Stimulated activated CD4-positive, alpha-beta T cell treated with anti-CD3 and anti-CD28 coated beads, Interleukin-12 subunit alpha, Interleukin-12 subunit beta, amount 100 ng/mL, for 4 hours (primary cell): Measurements from ENCODE around the gene STAT1.
"Not testable (repeated sequence)": the region's sequence is repeated elsewhere in the genome, so short reads cannot be mapped to it uniquely, and the experiment has no call there.

Experiments used
- DNase-seq: peaks from one replicate; pipeline ENCODE4 v3.0.0-alpha.2; 2020

Gene STAT1

GRCh38 chr2:191006297-191006696 lies 7.7 kb downstream of the STAT1 start:
- DNase-seq, result no peak

GRCh38 chr2:191003405-191004309 lies 10.3 kb downstream of the STAT1 start:
- DNase-seq, result no peak

- no peak for DNase-seq
Measured at GRCh38 chr2:191001624-191002023, 12.3 kb downstream of the STAT1 start.

DNA sequence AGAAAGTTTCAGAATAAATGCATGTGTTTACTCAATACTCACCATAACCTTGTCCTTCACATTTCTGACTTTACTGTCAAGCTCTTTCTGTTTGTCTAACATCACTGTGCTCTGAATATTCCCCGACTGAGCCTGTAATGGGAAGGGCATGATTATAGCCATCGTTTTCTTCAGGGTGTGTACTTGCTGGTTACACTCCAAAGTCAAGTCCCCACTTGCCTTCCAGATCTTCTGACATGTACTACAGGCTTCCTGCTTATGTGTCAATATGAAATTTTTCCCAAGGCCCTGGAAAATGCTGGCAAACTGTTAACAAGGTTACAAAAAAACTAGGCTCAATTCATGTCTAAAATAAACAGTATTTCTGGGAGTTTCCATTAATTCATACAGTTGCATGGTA lies 12.9 kb downstream of the STAT1 start:
- no peak for DNase-seq

DNA sequence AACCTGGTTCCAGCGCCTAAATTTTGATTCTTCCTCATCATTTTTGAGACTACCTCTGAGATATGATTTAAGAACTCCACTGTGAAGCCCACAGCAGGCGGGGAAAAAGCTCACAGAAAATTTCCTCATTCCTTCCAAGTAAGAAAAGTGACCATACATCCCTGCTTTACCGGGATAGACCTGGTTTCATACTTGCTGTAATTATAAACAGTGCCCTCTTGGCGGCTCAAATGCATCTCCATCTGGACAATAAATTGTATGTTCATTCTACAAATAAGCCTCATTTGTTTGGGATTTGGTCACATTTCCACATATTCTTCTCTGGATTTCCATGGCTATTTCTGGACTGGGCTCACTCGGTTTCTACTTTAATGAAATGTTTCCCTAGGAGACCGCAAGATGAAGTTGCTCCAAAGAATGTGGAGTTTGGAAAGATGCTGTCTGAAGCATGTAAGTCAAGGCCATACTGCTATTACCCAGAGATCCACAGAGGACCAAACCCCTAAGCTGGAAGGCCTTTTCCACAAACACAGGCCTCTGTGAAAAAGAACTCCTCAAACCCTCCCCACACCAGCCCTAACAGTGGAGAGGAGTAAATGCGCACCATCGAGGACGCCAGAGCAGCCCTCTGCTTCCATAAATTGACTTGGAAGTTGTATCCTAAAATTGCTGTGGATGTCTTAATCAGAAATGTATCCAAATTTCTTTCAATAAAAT lies 13.9 kb downstream of the STAT1 start:
- DNase-seq, result no peak

DNA sequence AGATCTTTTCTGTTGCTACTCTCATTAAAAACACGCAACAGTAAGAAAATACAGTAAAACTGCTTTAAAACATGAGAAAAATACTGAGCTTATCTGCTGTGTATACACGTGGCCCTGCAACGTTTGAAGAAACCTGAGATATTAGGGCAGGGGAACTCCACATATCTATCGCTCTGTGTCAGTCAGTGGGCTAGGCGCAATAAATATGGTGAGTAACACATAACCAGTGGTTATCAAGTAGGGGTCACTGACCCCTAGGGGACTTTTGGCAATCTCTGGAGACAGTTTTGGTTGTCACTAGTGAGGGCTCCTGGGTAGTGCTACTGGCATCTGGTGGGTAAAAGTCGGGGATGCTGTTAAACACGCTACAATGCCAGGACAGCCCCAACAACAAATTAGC lies 14.9 kb downstream of the STAT1 start:
- DNase-seq, result no peak

DNA sequence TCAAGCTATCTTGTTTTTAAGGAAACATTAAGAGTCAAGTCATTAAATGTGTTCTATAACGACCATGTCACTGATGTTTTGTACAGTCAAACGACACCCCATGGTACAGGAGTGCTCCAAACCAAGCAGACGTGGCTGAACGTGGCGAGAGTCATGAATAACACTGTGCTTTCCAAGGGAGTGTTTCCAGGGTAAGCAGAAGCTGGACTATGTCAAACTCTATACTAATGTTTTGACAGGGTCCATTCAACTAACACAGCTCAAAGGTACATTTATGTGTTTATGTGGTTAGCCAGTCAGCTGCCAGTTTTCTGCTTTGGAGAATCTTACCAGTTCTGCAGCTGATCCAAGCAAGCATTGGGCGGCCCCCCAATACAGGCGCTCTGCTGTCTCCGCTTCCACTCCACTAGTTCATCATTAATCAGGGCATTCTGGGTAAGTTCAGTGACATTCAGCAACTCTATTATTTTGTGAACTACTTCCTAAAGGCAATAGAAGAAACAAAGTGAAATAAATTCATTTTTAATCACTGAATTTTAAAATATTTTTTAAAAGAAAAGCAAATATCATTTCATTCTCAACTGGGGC lies 16.4 kb downstream of the STAT1 start:
- DNase-seq, result no peak

GRCh38 chr2:190996947-190997346 lies 17.0 kb downstream of the STAT1 start:
- no peak for DNase-seq

GRCh38 chr2:190996338-190996946 lies 17.5 kb downstream of the STAT1 start:
- DNase-seq, result no peak

GRCh38 chr2:190995315-190995714 lies 18.7 kb downstream of the STAT1 start:
- not testable (repeated sequence) for DNase-seq

GRCh38 chr2:190994148-190994547 lies 19.8 kb downstream of the STAT1 start:
- DNase-seq, result no peak

- no peak for DNase-seq
Measured at GRCh38 chr2:190993292-190993643, 20.7 kb downstream of the STAT1 start.

- DNase-seq, result no peak
Measured at GRCh38 chr2:190990132-190990531, 23.8 kb downstream of the STAT1 start.

GRCh38 chr2:190988910-190989309 lies 25.1 kb downstream of the STAT1 start:
- no peak for DNase-seq

DNA sequence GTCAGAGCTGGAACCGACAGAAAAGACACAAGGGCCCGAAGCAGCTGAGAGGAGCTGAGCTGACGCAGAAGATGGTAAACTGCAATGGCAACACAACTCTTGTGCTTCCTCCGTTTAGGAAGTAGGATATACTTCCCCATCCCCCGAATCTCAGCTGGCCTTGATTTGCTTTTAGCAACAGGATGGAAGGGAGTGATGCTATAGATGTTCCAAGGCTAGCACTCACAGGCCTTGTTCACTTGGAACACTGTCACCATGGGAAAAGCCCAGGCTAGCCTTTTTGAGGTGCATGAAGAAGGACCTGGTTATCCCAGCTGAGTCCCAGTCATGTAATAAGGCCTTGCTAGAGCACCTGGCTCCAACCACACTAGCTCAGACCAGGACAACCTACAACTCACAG lies 26.0 kb downstream of the STAT1 start:
- no peak for DNase-seq

DNA sequence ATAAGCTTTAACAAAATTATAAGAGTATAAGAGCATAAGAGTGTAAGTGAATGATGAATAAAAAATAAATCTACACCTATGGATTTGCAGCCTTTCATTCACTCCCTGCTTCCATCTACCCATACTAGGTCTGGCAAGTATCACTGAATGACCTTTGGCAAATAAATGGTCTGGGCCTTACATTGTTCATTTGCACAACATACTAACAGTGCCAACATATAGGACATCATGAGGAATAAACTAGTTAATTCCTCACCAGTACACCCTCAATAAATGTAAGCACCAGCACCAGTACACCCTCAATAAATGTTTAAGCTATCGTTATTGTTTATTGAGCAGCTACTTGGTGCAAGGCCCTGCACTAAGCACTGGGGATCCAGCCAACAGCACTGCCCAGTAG lies 26.9 kb downstream of the STAT1 start:
- DNase-seq, result no peak

GRCh38 chr2:190986221-190986953 lies 27.6 kb downstream of the STAT1 start:
- no peak for DNase-seq

- no peak for DNase-seq
Measured at GRCh38 chr2:190984595-190984994, 29.4 kb downstream of the STAT1 start.

- DNase-seq, result no peak
Measured at GRCh38 chr2:190982262-190983034, 31.5 kb downstream of the STAT1 start.

DNA sequence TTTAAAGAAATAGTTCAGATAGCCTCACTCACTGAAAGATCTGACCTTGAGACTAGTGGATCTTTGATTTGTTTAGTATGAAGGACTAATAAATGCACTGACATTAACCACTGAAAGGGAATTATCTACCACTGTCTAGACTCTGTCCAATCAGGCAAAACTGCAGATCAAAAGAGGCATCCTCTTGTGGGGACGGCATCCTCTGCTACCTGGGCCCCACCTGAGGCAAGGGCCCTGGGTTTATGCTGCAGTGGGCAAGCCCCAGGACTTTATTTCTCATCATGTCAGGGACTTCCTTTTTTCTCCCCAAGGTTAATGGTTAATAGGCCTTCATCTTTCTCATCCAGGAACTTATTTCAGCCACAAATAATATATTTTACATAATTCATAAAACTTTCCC lies 32.2 kb downstream of the STAT1 start:
- DNase-seq, result no peak

DNA sequence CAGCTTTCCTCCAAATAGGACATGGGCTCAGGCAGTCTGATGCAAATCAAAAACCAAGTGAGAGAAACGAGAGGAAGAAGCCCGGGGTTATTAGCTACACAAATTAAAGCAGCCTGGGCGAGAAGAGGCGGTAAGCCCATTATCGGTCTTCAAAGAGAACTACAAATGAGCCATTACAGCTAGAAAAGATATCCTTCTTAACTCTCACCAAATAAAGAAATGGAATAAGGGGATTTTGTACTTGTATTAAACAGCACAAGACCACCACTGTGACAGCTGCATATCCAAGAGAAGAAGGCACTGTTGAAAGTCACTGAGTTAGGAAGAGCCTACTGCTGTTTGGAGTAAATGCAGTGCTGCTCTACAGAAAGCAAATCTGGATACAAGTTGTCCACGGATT lies 32.6 kb downstream of the STAT1 start:
- DNase-seq, result no peak

DNA sequence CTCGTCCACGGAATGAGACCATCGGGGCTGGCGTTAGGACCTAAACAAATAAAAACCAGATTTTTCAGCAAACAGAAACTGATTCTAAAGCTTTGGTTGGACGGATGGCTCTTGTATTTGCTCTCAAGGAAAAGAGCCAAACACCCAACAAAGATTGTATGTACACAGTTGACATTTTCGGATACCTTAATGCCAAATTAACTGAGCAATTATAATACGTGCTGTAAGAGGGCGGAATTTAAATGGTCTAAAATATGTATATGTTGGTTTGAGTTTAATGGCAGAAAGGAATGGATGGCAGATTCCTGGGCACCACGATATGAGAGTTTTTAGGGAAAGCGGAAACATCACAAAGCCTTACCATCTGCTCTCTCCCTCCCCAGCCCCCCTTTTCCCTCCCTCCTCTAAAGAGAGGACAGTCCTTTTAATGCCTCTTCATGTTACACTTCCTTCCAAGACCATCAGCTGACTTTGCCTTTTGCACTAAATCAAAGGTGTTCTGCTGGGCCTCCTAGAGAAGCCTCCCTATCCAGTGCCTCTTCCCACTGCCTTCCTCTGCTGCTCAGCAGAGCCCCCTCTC lies 33.3 kb downstream of the STAT1 start:
- DNase-seq, result no peak
